ENCODE results near the gene EYS.

GRCh38 chr6:64890609-64891008 is 816.4 kb downstream of the EYS start:
- no peak for TF ChIP-seq POLR2AphosphoS5 (IDR thresholded peaks at IDR 0.05; ENCODE audit: borderline replicate concordance, low read depth, low read length)
- TF ChIP-seq EZH2 (IDR thresholded peaks at IDR 0.05), result no peak
- no peak for TF ChIP-seq FOXP2 (optimal IDR thresholded peaks at IDR 0.05; ENCODE audit: control extremely low read depth, extremely low read length, insufficient read depth)

All from SK-N-MC (cell line).